ENCODE results near the gene TRIM54.

Gene TRIM54

GRCh38 chr2:27255660-27256059 is 26.6 kb upstream of the TRIM54 start:
- no peak for TF ChIP-seq CTCF (IDR thresholded peaks at IDR 0.05; ENCODE audit: low read depth, low read length, missing control alignments)
- no peak overlapping the region for H3K4me3 ChIP-seq (replicated peaks; ENCODE audit: low read depth, low read length)
- no peak for DNase-seq (ENCODE audit: extremely low read depth, low read depth)

GRCh38 chr2:27256855-27257454 is 25.3 kb upstream of the TRIM54 start:
- H3K4me3 ChIP-seq (replicated peaks; ENCODE audit: low read depth, low read length): no peak overlapping the region
- DNase-seq (ENCODE audit: extremely low read depth, low read depth): no peak
- no peak for TF ChIP-seq CTCF (IDR thresholded peaks at IDR 0.05; ENCODE audit: low read depth, low read length, missing control alignments)

- no peak for TF ChIP-seq CTCF (IDR thresholded peaks at IDR 0.05; ENCODE audit: low read depth, low read length, missing control alignments)
- no peak for DNase-seq (ENCODE audit: extremely low read depth, low read depth)
- H3K4me3 ChIP-seq (replicated peaks; ENCODE audit: low read depth, low read length): no peak overlapping the region
These were observed 24.2 kb upstream of the TRIM54 start for GRCh38 chr2:27258051-27258450.

- TF ChIP-seq CTCF (IDR thresholded peaks at IDR 0.05; ENCODE audit: low read depth, low read length, missing control alignments): no peak
- H3K4me3 ChIP-seq (replicated peaks; ENCODE audit: low read depth, low read length): no peak overlapping the region
- no peak for DNase-seq (ENCODE audit: extremely low read depth, low read depth)
These were observed 20.8 kb upstream of the TRIM54 start for GRCh38 chr2:27261241-27261925.

- no peak overlapping the region for H3K4me3 ChIP-seq (replicated peaks; ENCODE audit: low read depth, low read length)
- no peak for TF ChIP-seq CTCF (IDR thresholded peaks at IDR 0.05; ENCODE audit: low read depth, low read length, missing control alignments)
- no peak for DNase-seq (ENCODE audit: extremely low read depth, low read depth)
These were observed 20.3 kb upstream of the TRIM54 start for GRCh38 chr2:27261926-27262298.

- TF ChIP-seq CTCF (IDR thresholded peaks at IDR 0.05; ENCODE audit: low read depth, low read length, missing control alignments): no peak
- no peak for DNase-seq (ENCODE audit: extremely low read depth, low read depth)
- peak within 1 kb of the TSS; percentile 29 for H3K4me3 ChIP-seq (replicated peaks; ENCODE audit: low read depth, low read length)
These were observed 19.6 kb upstream of the TRIM54 start, which contains the start of gene SLC30A3 for GRCh38 chr2:27262379-27263286. TSS of gene SLC30A3 (minus strand) at chr2:27263047. CDS start at chr2:27262906, 141 bp downstream.
